Activated T-helper 9 cell treated with anti-CD3 and anti-CD28 coated beads, Interleukin-2, amount 50 U/mL, for 16 hours (primary cell): ENCODE results near the gene MXRA5.
"Not testable (repeated sequence)": the region's sequence is repeated elsewhere in the genome, so short reads cannot be mapped to it uniquely, and the experiment has no call there.

Experiments used
- DNase-seq: peaks from one replicate; pipeline ENCODE4 v3.0.0-alpha.2; 2020; ENCODE audit warnings: low read depth

MXRA5 gene, protein sequence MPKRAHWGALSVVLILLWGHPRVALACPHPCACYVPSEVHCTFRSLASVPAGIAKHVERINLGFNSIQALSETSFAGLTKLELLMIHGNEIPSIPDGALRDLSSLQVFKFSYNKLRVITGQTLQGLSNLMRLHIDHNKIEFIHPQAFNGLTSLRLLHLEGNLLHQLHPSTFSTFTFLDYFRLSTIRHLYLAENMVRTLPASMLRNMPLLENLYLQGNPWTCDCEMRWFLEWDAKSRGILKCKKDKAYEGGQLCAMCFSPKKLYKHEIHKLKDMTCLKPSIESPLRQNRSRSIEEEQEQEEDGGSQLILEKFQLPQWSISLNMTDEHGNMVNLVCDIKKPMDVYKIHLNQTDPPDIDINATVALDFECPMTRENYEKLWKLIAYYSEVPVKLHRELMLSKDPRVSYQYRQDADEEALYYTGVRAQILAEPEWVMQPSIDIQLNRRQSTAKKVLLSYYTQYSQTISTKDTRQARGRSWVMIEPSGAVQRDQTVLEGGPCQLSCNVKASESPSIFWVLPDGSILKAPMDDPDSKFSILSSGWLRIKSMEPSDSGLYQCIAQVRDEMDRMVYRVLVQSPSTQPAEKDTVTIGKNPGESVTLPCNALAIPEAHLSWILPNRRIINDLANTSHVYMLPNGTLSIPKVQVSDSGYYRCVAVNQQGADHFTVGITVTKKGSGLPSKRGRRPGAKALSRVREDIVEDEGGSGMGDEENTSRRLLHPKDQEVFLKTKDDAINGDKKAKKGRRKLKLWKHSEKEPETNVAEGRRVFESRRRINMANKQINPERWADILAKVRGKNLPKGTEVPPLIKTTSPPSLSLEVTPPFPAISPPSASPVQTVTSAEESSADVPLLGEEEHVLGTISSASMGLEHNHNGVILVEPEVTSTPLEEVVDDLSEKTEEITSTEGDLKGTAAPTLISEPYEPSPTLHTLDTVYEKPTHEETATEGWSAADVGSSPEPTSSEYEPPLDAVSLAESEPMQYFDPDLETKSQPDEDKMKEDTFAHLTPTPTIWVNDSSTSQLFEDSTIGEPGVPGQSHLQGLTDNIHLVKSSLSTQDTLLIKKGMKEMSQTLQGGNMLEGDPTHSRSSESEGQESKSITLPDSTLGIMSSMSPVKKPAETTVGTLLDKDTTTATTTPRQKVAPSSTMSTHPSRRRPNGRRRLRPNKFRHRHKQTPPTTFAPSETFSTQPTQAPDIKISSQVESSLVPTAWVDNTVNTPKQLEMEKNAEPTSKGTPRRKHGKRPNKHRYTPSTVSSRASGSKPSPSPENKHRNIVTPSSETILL (N-terminal part only)

DNA sequence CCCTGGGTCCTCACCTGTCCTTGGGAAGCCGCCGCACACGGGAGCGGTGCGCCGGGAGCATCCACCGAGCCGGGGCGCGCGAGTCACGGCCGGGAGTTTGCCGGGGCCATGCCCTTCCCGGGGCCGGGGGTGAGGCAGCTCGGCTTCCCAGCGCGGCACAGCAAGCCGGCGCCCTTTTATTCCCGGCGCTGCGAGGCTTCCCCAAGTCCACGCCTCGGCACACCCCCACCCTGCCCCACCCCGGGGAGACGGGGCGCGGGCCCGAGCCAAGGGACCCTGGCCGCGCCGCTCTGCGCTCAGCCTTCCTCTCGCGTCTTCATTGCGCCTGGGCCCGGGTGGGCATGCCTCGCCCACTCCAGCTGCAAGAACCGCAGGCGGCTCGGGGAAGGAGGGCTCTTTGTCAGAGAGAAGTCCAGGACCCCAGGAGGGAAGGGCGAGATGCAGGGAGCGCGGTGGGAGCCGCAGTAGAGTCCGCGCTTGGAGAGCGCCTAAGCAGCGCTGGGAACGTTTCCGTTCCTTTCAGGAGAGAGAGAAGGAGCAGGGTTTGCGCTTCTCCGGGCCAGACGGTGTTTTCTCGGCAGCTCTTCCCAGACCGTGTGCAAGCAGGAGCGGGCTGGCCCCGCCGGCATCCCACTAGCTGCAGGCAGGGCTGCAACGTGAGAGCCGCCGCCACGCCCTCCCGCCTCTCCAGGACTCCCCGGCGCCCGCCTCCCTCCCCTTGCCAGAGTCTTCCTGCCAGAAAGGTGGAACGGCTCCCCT, at the start of gene MXRA5:
MXRA5 (minus strand) TSS at position 152 of the 759 bp plus-strand sequence. CDS start 2,819 bp downstream, outside the sequence.
- DNase-seq, result no peak

DNA sequence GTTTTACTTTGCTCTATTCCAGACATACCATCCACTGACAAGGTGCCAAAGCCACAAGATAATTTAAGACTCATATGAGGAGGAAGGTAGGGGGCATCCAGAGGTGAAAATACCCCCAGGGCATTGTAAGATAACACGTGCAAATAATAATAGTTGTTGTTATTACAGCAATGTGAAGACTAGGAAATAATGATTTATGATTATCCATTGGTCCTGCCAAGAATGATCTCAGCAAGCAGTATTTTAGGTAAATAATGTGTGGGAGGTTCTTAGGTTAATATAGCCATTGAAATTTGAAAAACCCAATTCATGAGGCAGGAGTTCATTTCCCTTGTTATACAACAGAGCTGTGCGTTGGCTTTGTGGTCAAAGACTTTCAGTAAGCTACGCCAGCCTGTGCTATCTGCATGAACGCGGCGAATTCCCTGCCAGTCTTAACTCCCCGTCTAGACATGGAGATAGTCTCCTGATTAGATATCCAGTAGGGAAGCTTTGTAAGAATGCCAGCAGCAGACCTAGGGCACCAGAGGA, 47.2 kb upstream of the MXRA5 start:
- no peak for DNase-seq

DNA sequence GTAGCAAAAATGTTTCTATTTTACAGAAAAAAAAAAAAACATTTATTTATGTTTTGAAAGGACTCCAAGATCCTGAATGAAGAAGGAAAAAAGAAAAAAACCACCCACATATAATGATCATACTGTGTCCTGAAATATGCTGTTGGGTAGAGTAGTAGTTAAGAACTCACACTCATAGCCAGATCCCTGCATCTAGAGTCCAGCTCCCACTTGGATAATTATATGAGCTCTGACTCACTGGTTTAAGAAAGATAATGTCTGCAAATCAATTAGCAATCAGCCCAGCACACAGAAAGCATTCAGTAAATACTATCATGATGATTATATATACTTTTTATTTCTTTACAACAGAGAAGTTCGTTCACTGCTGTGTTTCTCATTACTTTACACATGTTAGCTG, 46.7 kb upstream of the MXRA5 start:
- DNase-seq, result no peak

DNA sequence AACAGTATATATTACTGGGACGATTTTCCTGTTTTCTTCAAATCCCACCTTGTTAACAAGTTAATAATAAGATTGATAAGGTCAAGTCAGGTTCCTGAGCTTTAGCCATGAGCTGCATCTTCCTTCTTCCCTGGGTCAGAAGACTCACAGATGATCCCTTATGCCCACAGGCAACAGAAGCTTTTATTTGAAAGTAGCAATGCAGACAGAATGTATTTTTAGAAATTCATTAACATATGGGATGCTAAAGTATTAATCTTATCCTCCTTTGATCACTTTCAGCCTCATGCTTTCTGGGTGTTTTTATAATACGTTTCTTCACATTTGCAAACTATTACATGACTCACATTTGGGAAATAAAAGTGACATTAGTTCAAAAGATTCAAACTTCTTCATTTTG, 42.0 kb upstream of the MXRA5 start:
- no peak for DNase-seq

DNA sequence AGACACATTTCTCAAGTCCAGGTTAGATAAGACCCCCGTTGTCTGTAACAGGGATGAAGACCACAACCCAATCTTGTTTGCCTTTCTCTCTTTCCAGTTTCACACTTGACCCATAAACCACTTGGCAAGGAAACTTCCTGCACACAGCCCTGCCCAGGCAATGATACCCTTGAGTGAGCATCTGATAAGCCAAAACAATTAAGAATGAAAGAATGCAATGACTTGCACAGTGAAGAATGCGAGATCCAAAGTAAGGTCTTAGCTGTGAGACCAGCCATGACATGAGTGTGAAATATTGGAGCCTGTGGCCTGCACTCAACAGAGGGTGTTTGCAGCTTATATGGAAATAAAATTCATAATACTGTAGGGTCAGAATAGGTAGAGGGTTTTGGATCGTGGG, 37.9 kb upstream of the MXRA5 start:
- no peak for DNase-seq

DNA sequence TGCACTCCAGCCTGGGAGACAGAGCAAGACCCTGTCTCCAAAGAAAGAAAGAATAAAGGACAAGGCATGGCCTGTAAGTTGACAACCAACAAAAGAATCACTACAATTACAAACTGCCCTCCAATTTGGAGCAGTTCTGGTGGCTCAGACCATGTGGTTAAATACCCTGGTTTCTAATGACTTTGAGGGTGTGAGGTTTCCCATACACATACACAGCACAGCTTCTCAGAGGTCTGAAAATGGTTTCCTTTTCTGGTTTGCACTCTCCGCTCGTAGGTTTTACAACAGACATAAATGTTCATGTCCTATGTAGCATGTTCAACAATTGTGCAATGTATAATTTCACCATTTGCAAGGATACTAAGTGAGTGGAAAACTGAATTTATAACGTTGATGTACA, 34.2 kb upstream of the MXRA5 start:
- no peak for DNase-seq

DNA sequence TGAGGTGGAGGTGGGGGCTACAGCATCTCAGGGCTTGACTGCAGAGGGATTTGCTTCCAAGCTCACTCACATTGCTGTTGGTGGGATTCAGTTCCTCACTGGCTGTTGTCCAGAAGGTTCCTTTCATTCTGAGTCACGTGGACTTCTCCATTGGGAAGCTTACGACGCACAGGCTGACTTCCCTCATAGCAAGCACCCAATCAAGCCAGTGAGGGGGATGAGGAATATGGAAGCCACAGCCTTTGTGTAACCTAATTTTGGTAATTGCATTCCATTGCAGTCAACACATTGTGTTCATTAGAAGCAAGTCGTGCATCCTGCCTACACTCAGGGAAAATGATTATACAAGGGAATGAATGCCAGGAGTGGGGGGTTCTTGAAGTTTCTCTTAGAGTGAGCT, 32.7 kb upstream of the MXRA5 start:
- DNase-seq, result no peak

DNA sequence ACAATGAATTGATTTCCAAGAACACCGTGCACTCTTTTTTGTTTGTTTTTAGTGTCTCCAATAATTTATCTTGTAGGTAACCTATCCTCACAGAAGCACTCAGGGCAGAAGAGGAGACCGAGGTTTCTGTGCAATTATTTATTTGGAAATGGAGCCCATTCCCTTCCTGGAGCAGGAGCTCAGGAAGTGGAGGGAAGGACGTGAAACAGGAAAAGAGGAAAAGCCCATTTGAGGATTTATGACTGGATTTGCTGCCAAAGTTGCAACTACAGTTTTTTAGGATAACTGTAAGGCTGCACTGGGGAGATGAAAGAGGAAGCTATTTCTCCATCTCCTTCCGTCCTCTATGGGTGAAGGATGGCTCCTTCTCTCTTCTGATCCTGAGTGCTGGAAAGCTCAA, 31.7 kb upstream of the MXRA5 start:
- DNase-seq, result no peak

DNA sequence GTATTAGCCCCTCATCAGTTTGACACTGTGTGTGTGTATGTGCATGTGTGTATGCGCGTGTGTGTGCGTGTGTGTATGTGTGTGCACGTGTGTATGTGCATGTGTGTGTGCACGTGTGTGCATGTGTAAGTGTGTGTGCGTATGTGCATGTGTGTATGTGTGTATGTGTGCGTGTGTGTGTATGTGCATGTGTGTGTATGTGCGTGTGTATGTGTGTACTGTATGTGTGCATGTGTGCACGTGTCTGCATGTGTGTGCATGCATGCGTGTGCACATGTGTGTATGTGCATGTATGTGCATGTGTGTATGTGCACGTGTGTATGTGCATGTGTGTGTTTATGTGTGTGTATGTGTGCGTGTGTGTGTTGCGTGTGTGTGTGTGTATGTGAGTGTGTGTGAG, 31.1 kb upstream of the MXRA5 start:
- no peak for DNase-seq

DNA sequence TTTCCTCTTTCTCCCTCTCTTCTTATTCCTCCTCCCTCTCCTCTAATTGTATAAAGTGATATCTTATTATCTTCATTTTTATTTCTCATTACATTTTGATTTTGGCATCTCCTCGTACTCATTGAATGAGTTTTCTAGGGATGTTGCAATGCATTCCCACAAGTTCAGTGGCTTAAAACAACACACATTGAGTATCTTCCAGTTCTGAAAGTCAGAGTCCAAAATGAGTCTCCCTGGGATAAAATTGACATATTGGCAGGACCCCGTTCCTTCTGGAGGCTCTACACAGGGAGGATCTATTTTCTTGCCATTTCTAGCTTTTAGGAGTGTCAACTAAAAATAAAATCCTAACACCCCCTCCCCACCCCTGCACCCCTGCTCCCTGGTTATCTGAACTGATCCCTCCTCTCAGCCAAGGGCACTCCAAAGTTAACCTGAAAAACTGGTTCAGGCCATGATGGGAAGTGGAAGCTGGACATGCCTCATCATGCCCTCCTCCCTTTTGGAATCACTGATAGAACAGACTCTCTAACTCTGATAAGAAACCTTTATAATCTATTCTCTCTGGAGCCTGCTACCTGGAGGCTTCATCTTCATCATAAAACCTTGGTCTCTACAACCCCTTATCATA, 29.5 kb upstream of the MXRA5 start:
- DNase-seq, result not testable (repeated sequence)

DNA sequence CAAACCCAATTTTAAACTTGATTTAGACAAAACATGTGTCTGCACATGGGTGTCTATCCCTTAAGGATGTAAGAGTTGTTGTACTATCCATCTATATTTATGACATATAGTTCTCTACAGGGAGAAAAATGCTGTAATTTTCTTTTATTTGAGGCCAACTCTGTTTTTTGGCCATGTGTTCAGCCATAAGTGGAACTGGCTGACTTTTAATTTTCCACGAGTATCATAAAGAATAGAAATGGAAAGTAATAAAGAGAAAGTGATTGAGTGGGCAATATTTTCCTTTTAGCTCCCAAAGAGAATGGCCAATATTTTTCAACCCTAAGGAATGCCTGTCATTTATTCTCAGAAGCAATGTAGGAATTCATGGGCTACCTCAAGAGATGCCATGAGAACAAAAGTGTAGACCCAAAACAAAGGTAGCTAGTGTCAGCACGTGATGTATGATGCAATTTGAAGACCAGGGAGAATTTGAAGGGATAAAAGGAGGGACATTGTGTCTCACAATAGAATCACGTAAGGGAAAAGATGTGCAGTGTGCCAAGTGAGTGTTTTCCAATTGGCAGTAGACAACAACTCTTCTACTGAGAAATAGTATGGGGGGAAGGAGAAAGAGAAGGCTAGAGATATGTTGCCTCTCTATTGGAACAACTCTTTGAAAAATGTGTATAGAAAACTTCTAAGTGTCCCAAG, 27.8 kb upstream of the MXRA5 start:
- no peak for DNase-seq

DNA sequence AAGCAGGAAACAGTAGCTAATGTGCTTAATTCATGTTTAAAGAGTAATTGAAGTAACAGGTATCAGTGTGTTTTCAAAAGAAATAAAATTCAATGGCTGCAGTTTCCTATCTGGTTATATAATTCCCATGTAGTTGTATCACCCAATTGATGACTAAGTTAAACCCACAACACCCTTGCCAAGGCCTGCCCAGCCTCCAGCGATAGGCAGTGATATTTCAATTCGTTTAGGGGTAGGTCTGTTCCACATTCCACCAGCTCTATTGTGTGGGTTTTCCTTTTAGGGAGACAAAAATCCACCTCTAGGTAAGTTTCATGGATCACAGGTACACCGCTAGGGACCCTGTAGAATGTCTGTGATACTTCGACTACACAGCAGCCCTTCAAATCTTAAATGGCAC, 24.7 kb upstream of the MXRA5 start:
- DNase-seq, result no peak

DNA sequence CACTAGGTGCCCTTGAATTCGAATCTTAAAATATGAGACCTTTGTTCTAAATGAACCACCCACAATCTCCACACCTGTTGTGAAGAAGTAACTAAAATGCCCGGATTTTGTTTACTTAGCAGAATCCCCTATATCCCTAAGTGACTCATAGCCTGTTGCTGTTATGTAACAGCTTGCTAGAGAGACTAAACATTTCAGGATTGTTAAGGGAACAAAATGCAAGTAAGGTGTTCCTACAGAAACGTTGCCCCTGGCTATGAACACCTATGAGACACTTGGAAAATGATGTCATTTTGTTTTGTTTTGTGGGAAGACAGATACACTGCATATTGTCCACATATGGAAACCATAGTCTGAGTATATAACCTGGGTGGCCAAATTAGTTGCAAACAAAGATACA, 24.2 kb upstream of the MXRA5 start:
- no peak for DNase-seq

DNA sequence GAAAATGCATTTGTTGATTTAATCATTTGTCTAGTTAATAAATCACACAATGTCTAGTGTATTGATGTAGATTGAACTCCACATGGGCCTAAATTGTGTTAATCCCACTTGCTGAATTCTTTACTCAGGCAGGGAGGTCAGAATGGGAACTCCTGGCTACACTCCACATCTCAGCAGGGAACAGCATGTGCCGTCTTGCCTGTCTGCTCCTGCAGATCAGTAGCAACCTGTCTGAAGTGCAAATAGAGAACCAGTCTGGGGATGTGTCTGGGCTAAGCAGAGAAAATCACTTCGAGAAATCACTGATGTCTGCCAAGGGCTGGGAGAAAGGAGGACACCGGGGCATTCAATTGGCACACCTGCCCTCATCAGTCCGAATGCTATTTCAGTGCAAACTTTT, 16.5 kb upstream of the MXRA5 start:
- DNase-seq, result no peak

DNA sequence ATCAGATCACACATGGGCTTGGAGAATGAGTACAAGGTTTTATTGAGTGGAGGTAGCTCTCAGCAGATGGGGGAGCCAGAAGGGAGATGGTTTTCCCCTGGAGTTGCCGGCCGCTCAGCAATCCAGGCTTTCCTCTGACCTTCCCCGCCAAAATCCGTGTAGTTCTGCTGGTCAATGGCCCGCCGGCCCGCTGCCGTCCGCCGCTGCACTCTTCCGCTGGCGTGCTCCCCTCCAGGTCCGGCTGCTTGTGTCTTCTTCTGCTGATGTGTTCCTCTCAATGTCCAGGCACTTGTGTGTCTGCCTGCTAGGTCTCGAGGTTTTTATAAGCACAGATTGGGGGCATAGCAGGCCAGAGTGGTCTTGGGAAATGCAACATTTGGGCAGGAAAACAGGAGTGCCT, 14.4 kb upstream of the MXRA5 start:
- no peak for DNase-seq

DNA sequence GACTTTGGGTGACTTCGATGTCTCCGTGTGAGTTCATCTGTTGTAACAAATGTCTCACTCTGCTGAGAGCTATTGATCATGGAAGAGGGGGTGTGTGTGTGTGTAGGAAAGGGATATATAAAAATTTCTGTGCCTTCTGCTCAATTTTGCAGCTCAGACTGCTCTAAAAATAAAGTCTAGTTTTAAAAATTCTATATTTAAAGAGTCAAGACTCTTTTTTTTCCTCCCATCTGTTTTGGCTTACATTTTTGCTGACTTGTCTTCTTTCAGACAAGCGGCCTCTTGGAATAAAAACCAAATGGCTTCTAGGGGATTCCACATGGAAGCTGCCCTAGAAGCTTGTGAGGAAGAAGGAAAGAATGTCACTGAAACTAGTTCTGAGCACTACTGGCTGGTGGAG, 6.3 kb upstream of the MXRA5 start:
- not testable (repeated sequence) for DNase-seq

DNA sequence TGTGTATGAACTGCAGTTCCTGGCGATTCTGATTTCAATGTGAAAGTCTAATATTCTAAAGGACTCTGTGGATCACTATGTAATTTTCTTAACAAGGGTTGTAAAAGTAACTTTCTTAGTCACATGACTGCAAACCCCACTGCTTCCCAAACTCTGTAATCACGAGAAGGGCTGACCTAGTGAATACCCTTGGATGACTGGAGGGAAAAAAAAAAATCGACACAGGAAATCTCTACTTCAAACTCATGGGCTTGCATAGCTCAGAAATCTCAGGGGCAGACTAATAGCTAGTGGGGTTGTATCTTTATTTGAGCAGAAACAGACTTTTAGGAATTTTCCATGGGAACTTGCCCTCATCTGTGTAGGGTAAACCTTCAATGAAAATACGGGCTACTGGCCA, 4.8 kb upstream of the MXRA5 start:
- no peak for DNase-seq

DNA sequence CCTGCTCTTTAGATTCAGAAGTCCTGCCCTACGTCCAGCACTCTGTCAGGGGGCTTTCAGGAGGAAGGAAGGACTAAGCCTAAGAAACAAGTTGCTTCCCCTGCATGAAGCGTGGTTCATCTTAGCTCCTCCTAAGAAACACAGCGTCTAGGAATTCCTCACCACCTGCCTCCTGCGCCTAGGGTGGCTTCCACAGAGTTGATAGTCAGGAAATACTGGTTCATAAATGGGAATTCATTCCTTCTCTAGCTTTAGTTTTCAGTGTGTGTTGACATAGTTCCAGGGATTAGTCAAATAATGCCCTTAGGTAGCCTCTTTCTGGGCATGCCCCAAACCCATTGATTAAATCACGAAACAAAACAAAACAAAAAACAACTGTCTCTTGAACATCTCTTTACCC, 1.7 kb upstream of the MXRA5 start:
- no peak for DNase-seq

DNA sequence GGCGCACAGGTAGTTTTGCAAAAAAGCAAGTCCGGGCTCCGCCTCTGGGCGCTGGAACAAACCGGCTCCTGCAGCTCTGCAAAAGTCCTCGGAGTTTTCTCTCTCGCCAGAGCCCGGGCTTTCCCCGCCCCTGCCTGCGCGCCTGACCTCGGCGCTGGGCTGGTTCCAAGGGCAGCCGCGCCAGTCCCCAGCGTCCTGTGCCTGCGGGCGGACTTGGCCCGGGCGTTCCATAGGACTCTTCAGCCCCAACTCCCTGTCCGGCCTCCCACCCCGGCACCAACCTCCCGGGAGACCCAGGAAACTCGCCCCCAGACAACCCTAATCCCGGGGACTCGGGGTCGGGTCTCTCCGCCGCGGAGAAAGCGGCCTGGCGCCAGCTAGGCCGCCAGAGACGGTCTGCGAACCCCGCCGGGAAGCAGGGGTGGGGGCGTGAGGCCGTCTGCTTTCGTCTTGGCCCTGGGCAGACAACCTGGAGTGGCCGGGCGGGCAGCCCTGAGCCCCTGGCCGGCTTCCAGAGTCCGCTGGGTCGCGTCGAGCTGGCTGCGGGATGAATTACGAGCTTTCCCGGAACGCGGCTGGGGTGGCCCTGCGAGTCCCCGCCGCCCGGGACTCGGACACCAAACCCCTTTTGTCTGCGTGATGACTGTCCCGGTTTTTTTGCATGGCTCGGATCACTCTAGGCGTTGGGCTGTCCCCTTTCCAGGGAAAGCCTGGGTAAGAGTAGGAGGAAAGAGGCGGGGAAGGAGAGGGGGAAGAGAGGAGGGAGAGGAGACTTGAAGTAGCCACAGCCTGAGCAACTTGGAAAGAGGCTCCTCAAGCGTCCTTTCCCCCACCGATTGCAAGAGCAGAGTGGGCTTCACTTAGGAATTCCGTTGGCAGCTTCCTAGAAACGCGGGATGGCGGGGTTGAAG, 916 bp downstream of the MXRA5 start:
- no peak for DNase-seq
